ENCODE results near the gene FGF5.

Gene FGF5

GRCh38 chr4:80321341-80321740, 54.9 kb downstream of the FGF5 start:
- TF ChIP-seq POLR2A (IDR thresholded peaks at IDR 0.05; ENCODE audit: low read depth, low read length), result no peak

GRCh38 chr4:80321776-80322175, 55.3 kb downstream of the FGF5 start:
- FAIRE-seq (no peak), DNase-seq (ENCODE audit: insufficient read length, low spot score) (no peak)
- no peak for TF ChIP-seq POLR2A (IDR thresholded peaks at IDR 0.05; ENCODE audit: low read depth, low read length)

More at GRCh38 chr4:80321341-80321740, 54.9 kb downstream of the FGF5 start:
- FAIRE-seq (no peak), DNase-seq (ENCODE audit: insufficient read length, low spot score) (no peak)

GRCh38 chr4:80322716-80323115, 56.3 kb downstream of the FGF5 start:
- DNase-seq (ENCODE audit: insufficient read length, low spot score) (no peak), FAIRE-seq (peak; percentile 91)
- no peak for TF ChIP-seq POLR2A (IDR thresholded peaks at IDR 0.05; ENCODE audit: low read depth, low read length)

GRCh38 chr4:80324171-80324570, 57.7 kb downstream of the FGF5 start:
- DNase-seq (ENCODE audit: insufficient read length, low spot score), result no peak
- no peak for FAIRE-seq
- TF ChIP-seq POLR2A (IDR thresholded peaks at IDR 0.05; ENCODE audit: low read depth, low read length), result no peak

- DNase-seq (ENCODE audit: insufficient read length, low spot score), result no peak
- no peak for TF ChIP-seq POLR2A (IDR thresholded peaks at IDR 0.05; ENCODE audit: low read depth, low read length)
Observed at GRCh38 chr4:80331693-80332092, 65.2 kb downstream of the FGF5 start.

GRCh38 chr4:80333121-80333520, 66.7 kb downstream of the FGF5 start:
- TF ChIP-seq POLR2A (IDR thresholded peaks at IDR 0.05; ENCODE audit: low read depth, low read length), result no peak
- DNase-seq (ENCODE audit: insufficient read length, low spot score) (no peak), FAIRE-seq (no peak)

More at GRCh38 chr4:80331693-80332092, 65.2 kb downstream of the FGF5 start:
- FAIRE-seq, result no peak

GRCh38 chr4:80334568-80334967, 68.1 kb downstream of the FGF5 start:
- TF ChIP-seq POLR2A (IDR thresholded peaks at IDR 0.05; ENCODE audit: low read depth, low read length), result no peak
- DNase-seq (ENCODE audit: insufficient read length, low spot score), result no peak
- no peak for FAIRE-seq

- no peak for DNase-seq (ENCODE audit: insufficient read length, low spot score)
- no peak for TF ChIP-seq POLR2A (IDR thresholded peaks at IDR 0.05; ENCODE audit: low read depth, low read length)
- no peak for FAIRE-seq
Observed at GRCh38 chr4:80335226-80335553, 68.7 kb downstream of the FGF5 start.

- peak; percentile 48 for DNase-seq (ENCODE audit: insufficient read length, low spot score)
- TF ChIP-seq POLR2A (IDR thresholded peaks at IDR 0.05; ENCODE audit: low read depth, low read length), result 0 out of 2 replicates have a peak, but pooled peaks have one; percentile 12
- FAIRE-seq, result peak; percentile 98
Observed at GRCh38 chr4:80335554-80336358, 69.3 kb downstream of the FGF5 start, which contains the start of gene CFAP299. TSS of gene CFAP299 (plus strand) at chr4:80335730.

- no peak for TF ChIP-seq POLR2A (IDR thresholded peaks at IDR 0.05; ENCODE audit: low read depth, low read length)
- peak; percentile 90 for FAIRE-seq
- peak; percentile 17 for DNase-seq (ENCODE audit: insufficient read length, low spot score)
Observed at GRCh38 chr4:80336582-80336981, 70.1 kb downstream of the FGF5 start.

- no peak for DNase-seq (ENCODE audit: insufficient read length, low spot score)
- TF ChIP-seq POLR2A (IDR thresholded peaks at IDR 0.05; ENCODE audit: low read depth, low read length), result no peak
- FAIRE-seq, result no peak
Observed at GRCh38 chr4:80340036-80340435, 73.6 kb downstream of the FGF5 start.

All from H54 (cell line).